GM21528 (cell line): ENCODE results near the gene MYOT.

ENCODE experiments used
- ATAC-seq: cut with Tn5 transposase; IDR thresholded peaks from one replicate; pipeline ENCODE4 v1.9.1; 2021; ENCODE audit warnings: mild to moderate bottlenecking, moderate library complexity; ENCODE audit not compliant: unreplicated experiment, low FRiP score

Gene MYOT

GRCh38 chr5:137867664-137868063 is at the start of gene MYOT:
Gene MYOT (plus strand): TSS chr5:137867860. CDS start chr5:137870652, 2,792 bp downstream.
- ATAC-seq, result no peak

- ATAC-seq, result no peak
These were observed 47.9 kb upstream of the MYOT start for GRCh38 chr5:137819766-137820165.

GRCh38 chr5:137822158-137822764 is 45.4 kb upstream of the MYOT start:
- no peak for ATAC-seq

- ATAC-seq, result no peak
These were observed 44.7 kb upstream of the MYOT start for GRCh38 chr5:137822984-137823383.

- no peak for ATAC-seq
These were observed 42.5 kb upstream of the MYOT start for GRCh38 chr5:137825165-137825564.

- no peak for ATAC-seq
These were observed 41.6 kb upstream of the MYOT start for GRCh38 chr5:137826067-137826466.

GRCh38 chr5:137828180-137828579 is 39.5 kb upstream of the MYOT start:
- no peak for ATAC-seq

GRCh38 chr5:137828664-137829063 is 39.0 kb upstream of the MYOT start:
- ATAC-seq, result no peak

- no peak for ATAC-seq
These were observed 36.6 kb upstream of the MYOT start for GRCh38 chr5:137831105-137831504.

- ATAC-seq, result no peak
These were observed 36.1 kb upstream of the MYOT start for GRCh38 chr5:137831526-137831925.

- no peak for ATAC-seq
These were observed 35.2 kb upstream of the MYOT start for GRCh38 chr5:137832416-137832815.

GRCh38 chr5:137833463-137833862 is 34.2 kb upstream of the MYOT start:
- no peak for ATAC-seq

- no peak for ATAC-seq
These were observed 33.1 kb upstream of the MYOT start for GRCh38 chr5:137834498-137835049.

GRCh38 chr5:137836298-137836697 is 31.4 kb upstream of the MYOT start:
- no peak for ATAC-seq

GRCh38 chr5:137836997-137837396 is 30.7 kb upstream of the MYOT start:
- no peak for ATAC-seq

GRCh38 chr5:137837491-137838394 is 29.9 kb upstream of the MYOT start:
- no peak for ATAC-seq

GRCh38 chr5:137838976-137839375 is 28.7 kb upstream of the MYOT start:
- ATAC-seq, result no peak

GRCh38 chr5:137842296-137842695 is 25.4 kb upstream of the MYOT start:
- ATAC-seq, result no peak

GRCh38 chr5:137843676-137844299 is 23.9 kb upstream of the MYOT start:
- ATAC-seq, result no peak

- no peak for ATAC-seq
These were observed 22.2 kb upstream of the MYOT start for GRCh38 chr5:137845472-137845871.

GRCh38 chr5:137847687-137848086 is 20.0 kb upstream of the MYOT start:
- ATAC-seq, result no peak
